H1 (cell line): ENCODE data around the gene SMG9. TPM values are rescaled to one million over a fixed set of nuclear protein-coding genes. Genes with fewer than 3 reads are reported as not detected.

Experiments used
- CTCF ChIA-PET: fragments of 300-600 bp; sonication (Branson Sonifier 250); formaldehyde crosslinking; loops from one replicate; lab custom pipeline; 2021; ENCODE audit not compliant: partially characterized antibody; lab: Charles Lee
- POLR2A ChIA-PET: fragments of 300-600 bp; sonication (Branson Sonifier 250); formaldehyde crosslinking; loops from one replicate; lab custom pipeline; 2021; ENCODE audit warnings: inconsistent platforms; ENCODE audit not compliant: partially characterized antibody; lab: Charles Lee
- DNase-seq, 2 experiments: peaks; one replicate each; pipeline versions ENCODE4 v3.0.0 to v3.0.0-alpha.2; 2010 to 2022; ENCODE audit warnings: low spot score in 2 of 2, low read depth in 1 of 2, mixed read lengths in 1 of 2
- FAIRE-seq: peaks from 2 replicates; lab custom pipeline; 2011; peaks lifted over from hg19 to GRCh38; lab: Jason Lieb, UNC
- H2AFZ ChIP-seq: 2 replicates; pipeline ENCODE4 v1.8.1; 2012; ENCODE audit warnings: low read length, inconsistent platforms
- H2AK5ac ChIP-seq: 2 replicates; pipeline ENCODE4 v1.6.1; 2013; ENCODE audit warnings: low read depth, low read length
- H2BK120ac ChIP-seq: replicated peaks from 2 replicates; pipeline ENCODE3; 2013; ENCODE audit warnings: low read depth, low read length, inconsistent platforms
- H2BK12ac ChIP-seq: 2 replicates; pipeline ENCODE4 v1.6.1; 2013; ENCODE audit warnings: low read depth, low read length
- H2BK15ac ChIP-seq: 2 replicates; pipeline ENCODE4 v1.6.1; 2013; ENCODE audit warnings: low read length
- H2BK20ac ChIP-seq: 2 replicates; pipeline ENCODE4 v1.6.1; 2013; ENCODE audit warnings: low read length
- H2BK5ac ChIP-seq: 2 replicates; pipeline ENCODE4 v1.6.1; 2013; ENCODE audit warnings: low read depth, low read length
- H3K14ac ChIP-seq: 2 replicates; pipeline ENCODE4 v1.6.1; 2013; ENCODE audit warnings: inconsistent platforms; ENCODE audit not compliant: insufficient read length
- H3K18ac ChIP-seq: 2 replicates; pipeline ENCODE4 v1.6.1; 2013; ENCODE audit warnings: low read length; ENCODE audit errors: extremely low read depth
- H3K23ac ChIP-seq: 2 replicates; pipeline ENCODE4 v1.6.1; 2013; ENCODE audit warnings: inconsistent platforms; ENCODE audit not compliant: insufficient read length
- H3K23me2 ChIP-seq: 2 replicates; pipeline ENCODE4 v1.6.1; 2013; ENCODE audit warnings: low read depth, low read length
- H3K27ac ChIP-seq: 2 replicates; pipeline ENCODE4 v1.6.1; 2011; ENCODE audit warnings: low read depth, low read length, inconsistent platforms
- H3K27me3 ChIP-seq, 4 experiments: replicated peaks in 1 of 4; 1 replicate in 1 of 4; 2 replicates in 3 of 4; pipeline versions ENCODE4 v1.6.1 to v1.8.1; 2011 to 2013; ENCODE audit warnings: low read length in 3 of 4, mild to moderate bottlenecking in 3 of 4, inconsistent platforms in 2 of 4, mixed read lengths in 2 of 4, moderate library complexity in 1 of 4; ENCODE audit not compliant: control insufficient read depth in 3 of 4, insufficient read depth in 3 of 4; ENCODE audit errors: extremely low read depth in 1 of 4
- H3K36me3 ChIP-seq, 4 experiments: 2 replicates each; pipeline versions ENCODE4 v1.6.1 to v1.8.1; 2011 to 2013; ENCODE audit warnings: mild to moderate bottlenecking in 4 of 4, low read length in 3 of 4, moderate library complexity in 2 of 4, control low read depth in 1 of 4, inconsistent platforms in 1 of 4; ENCODE audit not compliant: insufficient read depth in 4 of 4, control insufficient read depth in 2 of 4
- H3K4ac ChIP-seq: replicated peaks from 2 replicates; pipeline ENCODE3; 2013; ENCODE audit warnings: low read length, low read depth, mixed read lengths, inconsistent platforms; ENCODE audit not compliant: insufficient read length
- H3K4me1 ChIP-seq, 4 experiments: replicated peaks in 1 of 4; 1 replicate in 1 of 4; 2 replicates in 3 of 4; pipeline versions ENCODE4 v1.6.1 to v1.8.1; 2011 to 2013; ENCODE audit warnings: low read length in 3 of 4, inconsistent platforms in 2 of 4, mixed read lengths in 1 of 4; ENCODE audit not compliant: insufficient read depth in 4 of 4, control insufficient read depth in 3 of 4
- H3K4me2 ChIP-seq, 2 experiments: 2 replicates each; pipeline versions ENCODE4 v1.6.1 to v1.8.1; 2011 to 2013; ENCODE audit warnings: low read depth in 2 of 2, low read length in 2 of 2, control low read depth in 1 of 2, inconsistent platforms in 1 of 2, mild to moderate bottlenecking in 1 of 2; ENCODE audit not compliant: insufficient read depth in 1 of 2
- H3K4me3 ChIP-seq, 4 experiments: fragments of 200-600, 300-600 bp in 1 of 4; sonication (generic), shearing (Covaris generic), sonication (Bioruptor Twin) in 1 of 4; 2 replicates each; pipeline versions ENCODE4 v1.5.1 to v1.8.1; 2011 to 2016; ENCODE audit warnings: low read length in 4 of 4, low read depth in 3 of 4, control low read depth in 2 of 4, inconsistent platforms in 2 of 4, mild to moderate bottlenecking in 2 of 4, mixed read lengths in 1 of 4, moderate library complexity in 1 of 4; ENCODE audit not compliant: insufficient read depth in 2 of 4; ENCODE audit errors: extremely low read depth in 1 of 4
- H3K56ac ChIP-seq: replicated peaks from 2 replicates; pipeline ENCODE3; 2013; ENCODE audit warnings: low read depth, mild to moderate bottlenecking, mixed read lengths, low read length, inconsistent platforms; ENCODE audit not compliant: insufficient read length
- H3K79me1 ChIP-seq: 2 replicates; pipeline ENCODE4 v1.6.1; 2013; ENCODE audit warnings: low read depth, low read length, control low read depth
- H3K79me2 ChIP-seq, 2 experiments: 2 replicates each; pipeline versions ENCODE4 v1.6.1 to v1.8.1; 2012 to 2013; ENCODE audit warnings: low read length in 2 of 2, mild to moderate bottlenecking in 2 of 2, inconsistent platforms in 1 of 2; ENCODE audit not compliant: insufficient read depth in 2 of 2, control insufficient read depth in 1 of 2
- H3K9ac ChIP-seq, 4 experiments: replicated peaks in 1 of 4; 1 replicate in 1 of 4; 2 replicates in 3 of 4; pipeline versions ENCODE4 v1.6.1 to v1.8.1; 2011 to 2013; ENCODE audit warnings: low read depth in 3 of 4, low read length in 3 of 4, control low read depth in 2 of 4, mild to moderate bottlenecking in 2 of 4, moderate library complexity in 2 of 4, inconsistent platforms in 1 of 4; ENCODE audit errors: extremely low read depth in 1 of 4
- H3K9me3 ChIP-seq, 2 experiments: 2 replicates each; pipeline versions ENCODE4 v1.6.1 to v1.8.1; 2012 to 2013; ENCODE audit warnings: mild to moderate bottlenecking in 2 of 2, moderate library complexity in 2 of 2, control low read depth in 1 of 2, inconsistent platforms in 1 of 2, low read depth in 1 of 2, low read length in 1 of 2, mixed read lengths in 1 of 2; ENCODE audit not compliant: insufficient read depth in 2 of 2
- H4K20me1 ChIP-seq, 2 experiments: replicated peaks in 1 of 2; 2 replicates each; pipeline versions ENCODE3 to v1.8.1; 2011 to 2013; ENCODE audit warnings: inconsistent platforms in 2 of 2, low read length in 2 of 2, mild to moderate bottlenecking in 1 of 2; ENCODE audit not compliant: insufficient read depth in 2 of 2, control insufficient read depth in 1 of 2
- H4K5ac ChIP-seq: 2 replicates; pipeline ENCODE4 v1.6.1; 2013; ENCODE audit warnings: low read length, low read depth, mixed read lengths, inconsistent platforms; ENCODE audit not compliant: insufficient read length
- H4K8ac ChIP-seq: 2 replicates; pipeline ENCODE4 v1.8.0; 2013; ENCODE audit warnings: mild to moderate bottlenecking, moderate library complexity, low read length, inconsistent platforms; ENCODE audit not compliant: insufficient read depth; ENCODE audit errors: extremely low read depth
- H4K91ac ChIP-seq: replicated peaks from 2 replicates; pipeline ENCODE3; 2013; ENCODE audit warnings: low read length, mixed read lengths, inconsistent platforms; ENCODE audit not compliant: insufficient read length
- ATF2 ChIP-seq: IDR thresholded peaks from 2 replicates; pipeline ENCODE4 v1.6.1; 2012; ENCODE audit warnings: low read length, inconsistent platforms
- BRCA1 ChIP-seq: IDR thresholded peaks from 2 replicates; pipeline ENCODE4 v1.6.1; 2012; ENCODE audit warnings: low read depth, low read length, improper control_type of control experiment
- CREB1 ChIP-seq: IDR thresholded peaks from 2 replicates; pipeline ENCODE4 v1.6.1; 2012; ENCODE audit warnings: inconsistent platforms
- CTBP2 ChIP-seq: IDR thresholded peaks from 2 replicates; pipeline ENCODE4 v1.7.0; 2011; ENCODE audit warnings: borderline replicate concordance, mild to moderate bottlenecking, moderate library complexity, mixed read lengths, low read length; ENCODE audit not compliant: insufficient read depth, insufficient read length
- EGR1 ChIP-seq: IDR thresholded peaks from 2 replicates; pipeline ENCODE4 v1.6.1; 2011; ENCODE audit warnings: low read depth, low read length, borderline replicate concordance
- FOSL1 ChIP-seq: IDR thresholded peaks from 2 replicates; pipeline ENCODE4 v1.6.1; 2011; ENCODE audit warnings: mild to moderate bottlenecking, low read depth, low read length, moderate library complexity; ENCODE audit not compliant: insufficient read depth
- JUND ChIP-seq: IDR thresholded peaks from 2 replicates; pipeline ENCODE4 v1.6.1; 2011; ENCODE audit warnings: mild to moderate bottlenecking, improper control_type of control experiment, low read length
- KDM1A ChIP-seq: fragments of 200-600, 300-600 bp; sonication (generic); IDR thresholded peaks from 2 replicates; pipeline ENCODE4 v1.7.1; 2016; ENCODE audit warnings: mild to moderate bottlenecking, low read length, borderline replicate concordance
- SP4 ChIP-seq: IDR thresholded peaks from 2 replicates; pipeline ENCODE4 v1.6.1; 2012; ENCODE audit warnings: low read length, inconsistent platforms
- TEAD4 ChIP-seq: IDR thresholded peaks from 2 replicates; pipeline ENCODE4 v1.6.1; 2012; ENCODE audit warnings: low read depth, low read length, inconsistent platforms, mixed read lengths
- YY1 ChIP-seq: IDR thresholded peaks from 2 replicates; pipeline ENCODE4 v1.6.1; 2011; ENCODE audit warnings: low read depth, mild to moderate bottlenecking, low read length
- WGBS, 2 experiments: shearing (Covaris generic) in 1 of 2; methylation state at CpG; one replicate each; pipeline versions ENCODE4 v1.1.6 to v1.1.7; 2013 to 2015; ENCODE audit warnings: low lambda C conversion rate in 2 of 2, mixed read lengths in 2 of 2, inconsistent platforms in 1 of 2, low coverage in 1 of 2, missing lambda C conversion rate in 1 of 2; ENCODE audit not compliant: insufficient replicate concordance in 2 of 2, insufficient coverage in 1 of 2, insufficient read length in 1 of 2; ENCODE audit errors: extremely low coverage in 1 of 2, missing lambda C conversion rate in 1 of 2; 5-methylcytosine and 5-hydroxymethylcytosine counted together
- polyA plus RNA-seq, 7 experiments: library from polyadenylated mRNA; depleted of rRNA in 3 of 7; stranded (reverse) in 5 of 7; unstranded in 2 of 7; fragments of >200 nt in 5 of 7; fragments of 200-250 nt in 2 of 7; gene quantifications; 1 replicate in 5 of 7; 2 replicates in 1 of 7; 4 replicates in 1 of 7; pipeline versions ENCODE4 v1.2.1 to v1.2.3, GENCODE V29; 2011 to 2013; ENCODE audit warnings: missing spikeins in 2 of 7, mixed read lengths in 2 of 7
- total RNA-seq: library from RNA; stranded (reverse); fragmentation: NEBNext Ultra II Directional; extraction: Animal tissue kit (Norgen Biotek cat#: 25700); gene quantifications from 2 replicates; pipeline ENCODE4 v1.2.1, GENCODE V29; 2021

The SMG9 gene
- total and polyA plus RNA-seq, 2 of the 8 experiments (the other 6 are each of a cell fraction or from before 2014, with no cell fraction given) = 20.4 to 28.7 TPM

GRCh38 chr19:43707158-43707712 is 47.5 kb downstream of the SMG9 start:
- ChIA-PET CTCF (interaction anchor here (0.9 to 2.2 kb wide), 5 partner anchors 10 to 173 kb away, joined by 3 to 6 read pairs (median 3); no protein-coding TSS in a partner anchor), POLR2A (no interaction called here)
- Histone ChIP-seq H3K4me1 (no peaks in the 10 kb centered on the region), H2BK12ac (no peak overlapping the region), H2BK5ac (no peak overlapping the region), H3K4me2 (no peak overlapping the region), H3K23me2 (no peaks in the 10 kb centered on the region), H4K5ac (no peak overlapping the region), H2AK5ac (no peak overlapping the region), H3K79me1 (no peaks in the 10 kb centered on the region), H2BK20ac (no peak overlapping the region), H2BK120ac (no peak overlapping the region), H3K56ac (no peak overlapping the region), H4K91ac (no peak overlapping the region), H2AFZ (no peak overlapping the region), H3K4ac (no peak overlapping the region), H3K9me3 (peaks cover 5 to 7% of the 10 kb centered on the region in 2 experiments; a peak in 3 of 4 replicates), H3K4me3 (no peak overlapping the region), H3K9ac (no peak overlapping the region), H3K27ac (no peak overlapping the region), H3K36me3 (no peaks in the 10 kb centered on the region), H4K8ac (no peak overlapping the region), H4K20me1 (no peaks in the 10 kb centered on the region), H3K27me3 (no peaks in the 10 kb centered on the region), H3K23ac (no peak overlapping the region), H3K79me2 (no peaks in the 10 kb centered on the region), H3K14ac (no peak overlapping the region), H3K18ac (no peak overlapping the region), H2BK15ac (no peak overlapping the region)
- TF ChIP-seq BRCA1 = no peak
- no peak for TF ChIP-seq YY1
- no peak for TF ChIP-seq EGR1
- TF ChIP-seq TEAD4 = no peak
- no peak for TF ChIP-seq JUND
- TF ChIP-seq CREB1 = no peak
- no peak for TF ChIP-seq FOSL1
- no peak for TF ChIP-seq KDM1A
- no peak for TF ChIP-seq CTBP2
- TF ChIP-seq ATF2 = no peak
- no peak for TF ChIP-seq SP4
- FAIRE-seq = no peak
- 79% methylated on average over 13 of the region's 13 CpGs; no CpG with 5 or more reads in 1 of the 2 experiments for WGBS, 2 experiments
- no peak for DNase-seq
